Measurements from ENCODE around the gene PHACTR1.

Gene PHACTR1

GRCh38 chr6:12962987-12963386 lies 246.4 kb downstream of the PHACTR1 start (continued):
- no peak for TF ChIP-seq RARB (CRISPR knock-in tag; IDR thresholded peaks at IDR 0.05)
- no peak for TF ChIP-seq SNAI2 (CRISPR knock-in tag; IDR thresholded peaks at IDR 0.05)
- TF ChIP-seq PPARA (CRISPR knock-in tag; IDR thresholded peaks at IDR 0.05; ENCODE audit: borderline replicate concordance), result no peak
- no peak for TF ChIP-seq ZNF8 (CRISPR knock-in tag; IDR thresholded peaks at IDR 0.05)
- TF ChIP-seq ZNF565 (CRISPR knock-in tag; conservative IDR thresholded peaks at IDR 0.05; ENCODE audit: low read depth), result no peak
- no peak for TF ChIP-seq CSRNP3 (CRISPR knock-in tag; IDR thresholded peaks at IDR 0.05)
- TF ChIP-seq CREB5 (CRISPR knock-in tag; IDR thresholded peaks at IDR 0.05; ENCODE audit: low read depth), result no peak
- no peak for TF ChIP-seq ZC3H10 (CRISPR knock-in tag; IDR thresholded peaks at IDR 0.05)
- no peak for TF ChIP-seq CSDC2 (CRISPR knock-in tag; IDR thresholded peaks at IDR 0.05)

- ATAC-seq, result no peak
These were observed 247.0 kb downstream of the PHACTR1 start for GRCh38 chr6:12963567-12963966.

GRCh38 chr6:12967686-12968085 lies 251.1 kb downstream of the PHACTR1 start:
- TF ChIP-seq ARNTL (CRISPR knock-in tag; IDR thresholded peaks at IDR 0.05; ENCODE audit: borderline replicate concordance, low read depth) (no peak), ZNF8 (CRISPR knock-in tag; IDR thresholded peaks at IDR 0.05) (no peak), BACH2 (CRISPR knock-in tag; IDR thresholded peaks at IDR 0.05; ENCODE audit: borderline replicate concordance) (no peak), ESRRG (CRISPR knock-in tag; IDR thresholded peaks at IDR 0.05) (no peak), RARB (CRISPR knock-in tag; IDR thresholded peaks at IDR 0.05) (no peak), PATZ1 (CRISPR knock-in tag; IDR thresholded peaks at IDR 0.05; ENCODE audit: borderline replicate concordance) (no peak)
- no peak; the same call in 2 of the 3 replicates for ATAC-seq

More at GRCh38 chr6:12963567-12963966, 247.0 kb downstream of the PHACTR1 start:
- no peak for TF ChIP-seq GLIS3 (CRISPR knock-in tag; IDR thresholded peaks at IDR 0.05)
- no peak for TF ChIP-seq BACH2 (CRISPR knock-in tag; IDR thresholded peaks at IDR 0.05; ENCODE audit: borderline replicate concordance)
- no peak for TF ChIP-seq ISL1 (CRISPR knock-in tag; IDR thresholded peaks at IDR 0.05)
- TF ChIP-seq POU6F1 (CRISPR knock-in tag; IDR thresholded peaks at IDR 0.05; ENCODE audit: borderline replicate concordance, low read depth), result no peak

GRCh38 chr6:12968290-12968689 lies 251.7 kb downstream of the PHACTR1 start:
- ATAC-seq, result no peak
- no peak for TF ChIP-seq SNAI2 (CRISPR knock-in tag; IDR thresholded peaks at IDR 0.05)
- TF ChIP-seq OSR1 (CRISPR knock-in tag; IDR thresholded peaks at IDR 0.05), result no peak
- no peak for TF ChIP-seq POU6F1 (CRISPR knock-in tag; IDR thresholded peaks at IDR 0.05; ENCODE audit: borderline replicate concordance, low read depth)
- no peak for TF ChIP-seq TOX (CRISPR knock-in tag; IDR thresholded peaks at IDR 0.05; ENCODE audit: borderline replicate concordance)
- no peak for TF ChIP-seq CSDC2 (CRISPR knock-in tag; IDR thresholded peaks at IDR 0.05)
- TF ChIP-seq CREB5 (CRISPR knock-in tag; IDR thresholded peaks at IDR 0.05; ENCODE audit: low read depth), result no peak
- TF ChIP-seq TCF4 (CRISPR knock-in tag; IDR thresholded peaks at IDR 0.05; ENCODE audit: borderline replicate concordance), result no peak
- TF ChIP-seq ZFP30 (CRISPR knock-in tag; IDR thresholded peaks at IDR 0.05), result no peak

Measured in SK-N-SH treated with all-trans-retinoic acid at 6 μM for 48 hours (cell line).